K562 (cell line): ENCODE results near the gene LMO2. TPM values are rescaled to one million over a fixed set of nuclear protein-coding genes. Genes with fewer than 3 reads are reported as not detected.

ENCODE experiments used
- ATAC-seq: fragments of 200-7000 bp; cut with Tn5 transposase; 3 replicates; pipeline ENCODE4 v1.9.1; 2020; ENCODE audit warnings: moderate library complexity
- BruUV-seq: library from RNA; stranded (reverse); fragments of 400-500 nt; replicated peaks from 2 replicates; lab custom pipeline; 2021; lab: Mats Ljungman, UMichigan
- CTCF ChIA-PET: fragments of 300-600 bp; formaldehyde crosslinking; extraction: SDS; loops from one replicate; lab custom pipeline; 2021; ENCODE audit warnings: low intra/inter-chr PET ratio; lab: Yijun Ruan, JAX
- POLR2A ChIA-PET: fragments of 300-600, 350-650 bp; sonication (Branson Sonifier 250); formaldehyde crosslinking; extraction: SDS; loops from one replicate; lab custom pipeline; 2021; ENCODE audit warnings: antibody characterized with exemption, inconsistent platforms; lab: Yijun Ruan, JAX
- DNase-seq, 4 experiments: peaks; one replicate each; pipeline versions ENCODE4 v3.0.0 to v3.0.0-alpha.2; 2011 to 2018; ENCODE audit warnings: low spot score in 3 of 4, mixed read lengths in 3 of 4; ENCODE audit errors: extremely low read depth in 1 of 4
- FAIRE-seq: peaks from 2 replicates; lab custom pipeline; 2011; peaks lifted over from hg19 to GRCh38; lab: Jason Lieb, UNC
- H2AFZ ChIP-seq: 2 replicates; pipeline ENCODE4 v1.6.0; 2011; ENCODE audit warnings: low read depth, low read length, control low read depth, inconsistent platforms
- H3K27ac ChIP-seq: fragments of 200-600 bp; 3 replicates; pipeline ENCODE4 v1.8.0; 2011; ENCODE audit warnings: low read depth, mild to moderate bottlenecking, control low read depth, inconsistent platforms, low read length, moderate library complexity, mixed read lengths; ENCODE audit errors: extremely low read depth
- H3K27me3 ChIP-seq, 2 experiments: fragments of 300-600 bp in 1 of 2; 2 replicates in 1 of 2; 3 replicates in 1 of 2; pipeline versions ENCODE4 v1.6.0 to v1.8.0; 2011; ENCODE audit warnings: inconsistent platforms in 2 of 2, low read length in 2 of 2, mild to moderate bottlenecking in 1 of 2, mixed read lengths in 1 of 2, moderate library complexity in 1 of 2; ENCODE audit not compliant: control insufficient read depth in 2 of 2, insufficient read depth in 2 of 2
- H3K36me3 ChIP-seq: fragments of 300-600 bp; 3 replicates; pipeline ENCODE4 v1.8.0; 2011; ENCODE audit warnings: mild to moderate bottlenecking, low read length, inconsistent platforms; ENCODE audit not compliant: control insufficient read depth, insufficient read depth
- H3K4me1 ChIP-seq, 2 experiments: fragments of 200-600 bp in 1 of 2; replicated peaks in 1 of 2; 2 replicates in 1 of 2; 3 replicates in 1 of 2; pipeline versions ENCODE4 v1.5.1 to v1.8.0; 2011; ENCODE audit warnings: inconsistent platforms in 2 of 2, low read length in 2 of 2, mild to moderate bottlenecking in 1 of 2, mixed read lengths in 1 of 2, moderate library complexity in 1 of 2; ENCODE audit not compliant: control insufficient read depth in 2 of 2, insufficient read depth in 2 of 2
- H3K4me2 ChIP-seq: 2 replicates; pipeline ENCODE4 v1.6.1; 2011; ENCODE audit warnings: low read length, control low read depth, inconsistent platforms, mixed read lengths; ENCODE audit not compliant: insufficient read depth
- H3K4me3 ChIP-seq: fragments of 200-600 bp; sonication (generic), shearing (Covaris generic); 2 replicates; pipeline ENCODE4 v1.5.1; 2016; ENCODE audit warnings: control low read depth, inconsistent platforms
- H3K79me2 ChIP-seq: fragments of 200-600 bp; 3 replicates; pipeline ENCODE4 v1.8.0; 2011; ENCODE audit warnings: low read length, inconsistent platforms; ENCODE audit not compliant: control insufficient read depth, insufficient read depth
- H3K9ac ChIP-seq, 2 experiments: 2 replicates each; pipeline versions ENCODE4 v1.6.0 to v1.6.1; 2011; ENCODE audit warnings: low read depth in 2 of 2, low read length in 2 of 2, control low read depth in 1 of 2, inconsistent platforms in 1 of 2, mild to moderate bottlenecking in 1 of 2, mixed read lengths in 1 of 2; ENCODE audit not compliant: insufficient read depth in 1 of 2
- H3K9me1 ChIP-seq: one replicate; pipeline ENCODE4 v1.6.0; 2011; ENCODE audit warnings: inconsistent platforms, mild to moderate bottlenecking, low read length, moderate library complexity; ENCODE audit not compliant: control insufficient read depth, insufficient read depth
- H3K9me3 ChIP-seq: replicated peaks from 2 replicates; pipeline ENCODE4 v1.5.1; 2011; ENCODE audit warnings: low read depth, low read length, inconsistent platforms; ENCODE audit not compliant: control insufficient read depth, insufficient read depth
- H4K20me1 ChIP-seq: replicated peaks from 2 replicates; pipeline ENCODE4 v1.6.1; 2011; ENCODE audit warnings: low read length, inconsistent platforms, mixed read lengths; ENCODE audit not compliant: control insufficient read depth, insufficient read depth
- ETS2 ChIP-seq: IDR thresholded peaks from 2 replicates; pipeline ENCODE4 v1.6.1; 2016; ENCODE audit warnings: borderline replicate concordance, missing genetic modification characterization, mild to moderate bottlenecking, moderate library complexity, missing compliant biosample characterization; ENCODE audit not compliant: poor library complexity, severe bottlenecking
- GATAD2B ChIP-seq: fragments of 450-650 bp; IDR thresholded peaks from 2 replicates; pipeline ENCODE4 v1.6.1; 2017; ENCODE audit warnings: mild to moderate bottlenecking, borderline replicate concordance
- GTF2A2 ChIP-seq: IDR thresholded peaks from 2 replicates; pipeline ENCODE4 v1.6.1; 2016; ENCODE audit warnings: mild to moderate bottlenecking, missing genetic modification characterization, missing compliant biosample characterization
- MEF2D ChIP-seq: conservative IDR thresholded peaks from 2 replicates; pipeline ENCODE4 v1.6.1; 2016; ENCODE audit warnings: low read depth, missing genetic modification characterization, missing compliant biosample characterization
- NCOA1 ChIP-seq: fragments of 450-650 bp; IDR thresholded peaks from 2 replicates; pipeline ENCODE4 v1.6.1; 2016; ENCODE audit warnings: low read depth
- POU5F1 ChIP-seq: fragments of 150-350 bp; IDR thresholded peaks from 2 replicates; pipeline ENCODE4 v1.6.1; 2014; ENCODE audit warnings: borderline replicate concordance, low read length, low read depth, mild to moderate bottlenecking; ENCODE audit not compliant: partially characterized antibody
- RBM39 ChIP-seq: fragments of 200-400 bp; formaldehyde crosslinking; optimal IDR thresholded peaks from 2 replicates; pipeline ENCODE3; 2018; ENCODE audit warnings: low read depth, low read length
- TAF15 ChIP-seq: fragments of 200-400 bp; formaldehyde crosslinking; IDR thresholded peaks from 2 replicates; pipeline ENCODE4 v1.6.1; 2017; ENCODE audit warnings: mild to moderate bottlenecking, low read depth, low read length, moderate library complexity
- TBP ChIP-seq: optimal IDR thresholded peaks from 2 replicates; pipeline ENCODE3; 2011; ENCODE audit warnings: low read depth, low read length, improper control_type of control experiment
- ZC3H8 ChIP-seq: fragments of 450-650 bp; IDR thresholded peaks from 2 replicates; pipeline ENCODE4 v1.6.1; 2017
- ZNF780A ChIP-seq: fragments of 250-450 bp; sonication (Bioruptor Pico); IDR thresholded peaks from 2 replicates; pipeline ENCODE4 v1.5.0; 2021; ENCODE audit warnings: mild to moderate bottlenecking
- WGBS: fragments of 100-300 bp; shearing (Covaris generic); methylation state at CpG from one replicate; pipeline ENCODE4 v1.1.6; 2016; ENCODE audit warnings: low coverage, mixed read lengths; ENCODE audit not compliant: insufficient coverage; ENCODE audit errors: missing lambda C conversion rate; 5-methylcytosine and 5-hydroxymethylcytosine counted together
- in situ Hi-C: fragments of 300-500 bp; cut with MboI; formaldehyde crosslinking; loops from 4 replicates; pipeline ENCODE4 v1.15.0; 2018; ENCODE audit warnings: inconsistent platforms, mixed read lengths
- intact Hi-C: fragments of 100-400 bp; cut with micrococcal nuclease; formaldehyde crosslinking; loops from 2 replicates; pipeline ENCODE4 v1.14.2; 2022
- polyA plus RNA-seq, 8 experiments: library from polyadenylated mRNA; depleted of rRNA in 4 of 8; stranded (reverse) in 5 of 8; unstranded in 3 of 8; fragments of >200 nt; fragmentation: Nextera tagmentation in 2 of 8; fragmentation: Illumina TruSeq in 1 of 8; extraction: Ambion mirVana in 2 of 8; extraction: Trizol in 1 of 8; gene quantifications; 2 replicates each; pipeline versions ENCODE4 v1.2.1 to v1.2.3, GENCODE V29; 2011 to 2014; ENCODE audit warnings: inconsistent platforms in 1 of 8, missing spikeins in 1 of 8
- total RNA-seq, 7 experiments: library from RNA; depleted of rRNA in 6 of 7; stranded (reverse); fragments of >200 nt in 6 of 7; fragmentation: Illumina TruSeq in 2 of 7; extraction: Trizol in 2 of 7; gene quantifications; 2 replicates each; pipeline versions ENCODE4 v1.2.1 to v1.2.3, GENCODE V29; 2011 to 2021; ENCODE audit warnings: low replicate concordance in 1 of 7
- TF ChIP-seq, protein P1 (sequence below): sonication (generic); formaldehyde crosslinking; IDR thresholded peaks from 2 replicates; pipeline ENCODE4 v1.8.0; 2022; ENCODE audit warnings: mild to moderate bottlenecking, low read depth, missing genetic modification reagents
- TF ChIP-seq, protein P2 (sequence below), 2 experiments: fragments of 450-650 bp; IDR thresholded peaks; 2 replicates each; pipeline ENCODE4 v1.6.1; 2018; ENCODE audit warnings: mild to moderate bottlenecking in 2 of 2, low read depth in 1 of 2; ENCODE audit not compliant: partially characterized antibody in 2 of 2

The LMO2 gene
- total and polyA plus RNA-seq, 9 of the 15 experiments (the other 6 are each of a cell fraction or from before 2014, with no cell fraction given) = 6.9 to 126 (median 91.5) TPM

DNA sequence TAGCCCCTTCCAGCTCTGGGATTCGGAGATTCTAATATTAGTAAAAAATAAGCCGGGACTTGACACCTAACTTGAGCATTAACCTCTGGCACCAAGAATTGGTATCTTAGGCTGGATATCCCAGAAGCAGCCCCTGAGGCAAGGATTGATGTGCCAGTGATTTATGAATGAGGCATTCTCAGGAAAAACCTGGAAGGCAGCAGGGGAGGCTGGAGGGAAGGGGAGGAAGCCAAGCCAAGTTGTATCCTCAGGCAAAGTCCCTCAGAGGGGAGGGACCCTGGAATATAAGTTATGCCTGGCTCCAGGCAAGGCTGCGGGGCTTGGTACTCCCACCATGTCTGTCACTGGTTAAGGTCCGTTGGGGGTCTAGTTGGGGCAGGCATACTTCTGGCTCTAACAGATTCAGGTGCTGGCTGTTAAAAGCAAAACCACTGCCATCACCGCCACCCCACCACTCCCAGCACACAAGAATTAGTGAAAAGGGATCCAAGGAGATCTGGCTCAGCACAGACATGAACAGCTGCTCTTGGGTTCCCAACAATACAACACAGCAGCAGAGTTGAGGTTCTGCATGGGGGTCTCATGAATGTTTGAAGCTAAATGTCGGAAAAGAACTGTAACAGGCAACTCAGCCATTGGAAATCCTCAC lies 29.8 kb downstream of the LMO2 start:
- BruUV-seq = no TSS peak
- H3K4me1 ChIP-seq = peaks cover 9 to 10% of the 10 kb centered on the region in 2 experiments; a peak in 4 of 5 replicates
- H2AFZ ChIP-seq = no peak overlapping the region
- no peaks in the 10 kb centered on the region for H3K27me3 ChIP-seq
- DNase-seq (no peak), FAIRE-seq (no peak), ATAC-seq (no peak)
- no peak overlapping the region for H3K4me3 ChIP-seq
- WGBS = 93% methylated on average over 6 of the region's 6 CpGs
- H3K4me2 ChIP-seq = no peak overlapping the region
- ChIA-PET CTCF (interaction anchor here (1.3 kb wide), 1 partner anchor 126 kb away, joined by 4 read pairs; no protein-coding TSS in a partner anchor), POLR2A (interaction anchor here (0.7 to 2.0 kb wide), 6 partner anchors 9 to 110 kb away, joined by 3 to 10 read pairs (median 6); no protein-coding TSS in a partner anchor)
- no peaks in the 10 kb centered on the region for H3K9me3 ChIP-seq
- H3K9me1 ChIP-seq = no peaks in the 10 kb centered on the region
- H4K20me1 ChIP-seq = no peaks in the 10 kb centered on the region
- no peak overlapping the region; the same call in 2 of the 3 replicates for H3K27ac ChIP-seq
- H3K79me2 ChIP-seq = peaks cover 54% of the 10 kb centered on the region
- intact Hi-C loops = no loop called here
- H3K9ac ChIP-seq = no peak overlapping the region
- H3K36me3 ChIP-seq = peaks cover 97% of the 10 kb centered on the region
- in situ Hi-C loops = no loop called here
- TF ChIP-seq RBM39 (no peak), TAF15 (no peak), GTF2A2 (tag) (no peak), POU5F1 (no peak), MEF2D (no peak), ZNF780A (no peak), TBP (no peak), GATAD2B (no peak), NCOA1 (no peak), ZC3H8 (no peak), ETS2 (no peak)
- TF ChIP-seq, protein P1, sequence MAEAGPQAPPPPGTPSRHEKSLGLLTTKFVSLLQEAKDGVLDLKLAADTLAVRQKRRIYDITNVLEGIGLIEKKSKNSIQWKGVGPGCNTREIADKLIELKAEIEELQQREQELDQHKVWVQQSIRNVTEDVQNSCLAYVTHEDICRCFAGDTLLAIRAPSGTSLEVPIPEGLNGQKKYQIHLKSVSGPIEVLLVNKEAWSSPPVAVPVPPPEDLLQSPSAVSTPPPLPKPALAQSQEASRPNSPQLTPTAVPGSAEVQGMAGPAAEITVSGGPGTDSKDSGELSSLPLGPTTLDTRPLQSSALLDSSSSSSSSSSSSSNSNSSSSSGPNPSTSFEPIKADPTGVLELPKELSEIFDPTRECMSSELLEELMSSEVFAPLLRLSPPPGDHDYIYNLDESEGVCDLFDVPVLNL = no peak
- TF ChIP-seq, protein P2, sequence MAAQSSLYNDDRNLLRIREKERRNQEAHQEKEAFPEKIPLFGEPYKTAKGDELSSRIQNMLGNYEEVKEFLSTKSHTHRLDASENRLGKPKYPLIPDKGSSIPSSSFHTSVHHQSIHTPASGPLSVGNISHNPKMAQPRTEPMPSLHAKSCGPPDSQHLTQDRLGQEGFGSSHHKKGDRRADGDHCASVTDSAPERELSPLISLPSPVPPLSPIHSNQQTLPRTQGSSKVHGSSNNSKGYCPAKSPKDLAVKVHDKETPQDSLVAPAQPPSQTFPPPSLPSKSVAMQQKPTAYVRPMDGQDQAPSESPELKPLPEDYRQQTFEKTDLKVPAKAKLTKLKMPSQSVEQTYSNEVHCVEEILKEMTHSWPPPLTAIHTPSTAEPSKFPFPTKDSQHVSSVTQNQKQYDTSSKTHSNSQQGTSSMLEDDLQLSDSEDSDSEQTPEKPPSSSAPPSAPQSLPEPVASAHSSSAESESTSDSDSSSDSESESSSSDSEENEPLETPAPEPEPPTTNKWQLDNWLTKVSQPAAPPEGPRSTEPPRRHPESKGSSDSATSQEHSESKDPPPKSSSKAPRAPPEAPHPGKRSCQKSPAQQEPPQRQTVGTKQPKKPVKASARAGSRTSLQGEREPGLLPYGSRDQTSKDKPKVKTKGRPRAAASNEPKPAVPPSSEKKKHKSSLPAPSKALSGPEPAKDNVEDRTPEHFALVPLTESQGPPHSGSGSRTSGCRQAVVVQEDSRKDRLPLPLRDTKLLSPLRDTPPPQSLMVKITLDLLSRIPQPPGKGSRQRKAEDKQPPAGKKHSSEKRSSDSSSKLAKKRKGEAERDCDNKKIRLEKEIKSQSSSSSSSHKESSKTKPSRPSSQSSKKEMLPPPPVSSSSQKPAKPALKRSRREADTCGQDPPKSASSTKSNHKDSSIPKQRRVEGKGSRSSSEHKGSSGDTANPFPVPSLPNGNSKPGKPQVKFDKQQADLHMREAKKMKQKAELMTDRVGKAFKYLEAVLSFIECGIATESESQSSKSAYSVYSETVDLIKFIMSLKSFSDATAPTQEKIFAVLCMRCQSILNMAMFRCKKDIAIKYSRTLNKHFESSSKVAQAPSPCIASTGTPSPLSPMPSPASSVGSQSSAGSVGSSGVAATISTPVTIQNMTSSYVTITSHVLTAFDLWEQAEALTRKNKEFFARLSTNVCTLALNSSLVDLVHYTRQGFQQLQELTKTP (IDR thresholded peaks at IDR 0.05; ENCODE audit: low read depth in 1 of 2, partially characterized antibody in 2 of 2) = no peak
